ENCODE data around the gene MB21D2. TPM values are rescaled to one million over a fixed set of nuclear protein-coding genes. Genes with fewer than 3 reads are reported as not detected.

MB21D2 gene
- total RNA-seq, 2 donors from 2014 or later: 10.1 to 12.3 TPM

DNA sequence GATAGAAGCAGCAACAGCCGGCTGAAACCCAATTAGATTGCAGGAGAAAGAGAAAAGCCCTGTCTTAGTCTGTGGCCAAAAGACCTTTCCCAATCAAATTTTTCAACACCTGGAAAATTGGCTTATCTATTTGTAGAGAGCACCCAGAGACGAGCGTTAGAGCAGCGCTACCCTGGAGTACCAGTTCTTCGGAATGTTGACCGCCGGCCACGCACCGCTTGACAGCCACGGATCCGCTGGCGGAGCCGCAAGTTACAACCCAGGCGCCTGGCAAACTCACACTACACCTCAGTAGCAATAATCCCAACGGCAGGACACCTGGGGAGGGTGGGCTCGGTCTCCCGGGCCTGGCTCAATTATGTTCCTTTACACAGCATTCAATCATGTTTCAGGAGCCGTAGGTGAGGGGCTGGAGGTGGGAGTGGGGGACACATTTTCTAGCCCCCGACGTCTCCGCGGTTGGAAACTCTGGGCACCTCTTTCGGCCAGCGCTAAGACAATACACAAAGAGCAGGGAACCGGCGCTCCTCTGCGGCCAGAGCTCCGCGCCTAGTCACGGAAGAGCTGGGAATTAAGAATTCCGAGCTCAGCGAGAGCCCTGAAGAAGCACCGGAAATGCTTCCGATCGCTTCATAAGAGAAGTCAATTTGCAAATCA, 1.2 kb downstream of the MB21D2 start:
- peaks cover 47% of the 10 kb centered on the region for H3K27me3 Mint-ChIP-seq
- DNase-seq: no peak
- no peak for ATAC-seq
- peak overlapping the region; percentile 99 for H3K4me3 Mint-ChIP-seq
- H3K9me3 ChIP-seq (ENCODE audit: control insufficient read depth, low read length, poor library complexity, severe bottlenecking): no peaks in the 10 kb centered on the region
- H3K27ac Mint-ChIP-seq: peak overlapping the region; percentile 98
- peaks cover 31% of the 10 kb centered on the region for H3K4me1 Mint-ChIP-seq
- H3K36me3 Mint-ChIP-seq (ENCODE audit: low read depth): peaks cover 5% of the 10 kb centered on the region

DNA sequence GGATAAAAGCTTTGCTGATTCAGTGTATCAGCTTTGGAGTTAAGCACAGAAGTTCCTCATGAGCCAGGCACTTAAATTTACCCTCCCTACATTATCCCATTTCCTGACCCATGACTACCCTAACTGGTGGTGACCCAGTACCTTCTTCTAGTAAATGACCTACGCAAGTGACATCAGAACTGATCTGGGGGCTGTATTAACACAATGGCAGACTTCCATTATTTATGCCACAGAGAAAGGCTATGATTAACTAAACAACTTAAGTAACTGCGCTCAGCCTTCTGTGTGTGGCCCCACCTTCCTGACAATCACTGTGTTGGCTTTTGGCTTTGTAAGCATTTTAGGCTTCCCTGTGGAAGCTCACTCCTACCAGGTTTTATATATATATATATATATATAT, 1.9 kb downstream of the MB21D2 start:
- Mint-ChIP-seq H3K4me1 (peaks cover 33% of the 10 kb centered on the region), H3K27ac (peak overlapping the region; percentile 98), H3K27me3 (peaks cover 44% of the 10 kb centered on the region), H3K4me3 (peak overlapping the region; percentile 99), H3K36me3 (ENCODE audit: low read depth) (peaks cover 5% of the 10 kb centered on the region)
- DNase-seq (no peak), ATAC-seq (no peak)
- H3K9me3 ChIP-seq (ENCODE audit: control insufficient read depth, low read length, poor library complexity, severe bottlenecking): no peaks in the 10 kb centered on the region

DNA sequence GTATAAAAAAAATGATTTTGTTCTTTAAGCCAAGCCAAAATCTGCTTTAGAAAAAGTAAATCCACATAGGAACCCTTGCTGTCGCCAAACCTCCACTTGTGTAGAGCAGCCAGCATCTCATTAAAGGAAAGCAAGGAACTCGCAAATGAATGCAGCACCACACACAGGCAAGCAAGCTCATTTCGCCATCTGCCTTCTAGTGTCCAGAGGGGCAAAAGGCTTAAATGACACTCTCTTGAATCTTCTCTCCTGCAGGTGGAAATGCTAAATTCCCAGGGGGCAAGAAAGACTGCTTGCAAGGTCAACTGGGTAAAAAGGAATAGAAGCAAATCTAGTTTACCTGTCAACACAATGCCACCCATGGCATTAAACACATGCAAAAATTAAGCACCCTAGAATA, 2.4 kb downstream of the MB21D2 start:
- peak overlapping the region; percentile 99 for H3K4me3 Mint-ChIP-seq

DNA sequence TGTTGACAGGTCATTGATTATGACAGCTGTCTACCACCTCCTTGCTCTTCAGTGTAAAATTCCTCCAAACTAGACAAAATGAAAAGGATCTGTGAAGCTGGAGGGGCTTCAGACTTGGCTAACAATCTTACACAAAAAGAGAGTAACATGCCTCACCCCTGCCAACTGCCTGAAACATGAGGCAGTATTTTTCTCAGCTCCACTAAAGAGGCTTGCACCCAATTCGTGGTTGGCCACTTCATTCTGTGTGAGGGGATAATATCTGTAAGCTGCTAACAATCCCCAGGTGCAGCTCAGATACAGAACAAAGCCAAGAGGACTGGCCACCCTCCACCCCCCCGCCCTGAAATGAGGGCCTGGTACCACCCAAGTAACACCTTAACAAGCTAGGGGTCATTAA, 2.8 kb downstream of the MB21D2 start:
- Mint-ChIP-seq H3K4me3 (peak overlapping the region; percentile 99), H3K27me3 (peaks cover 38% of the 10 kb centered on the region), H3K36me3 (ENCODE audit: low read depth) (peaks cover 5% of the 10 kb centered on the region), H3K27ac (peak overlapping the region; percentile 98), H3K4me1 (peaks cover 33% of the 10 kb centered on the region)
- ATAC-seq (no peak), DNase-seq (no peak)
- H3K9me3 ChIP-seq (ENCODE audit: control insufficient read depth, low read length, poor library complexity, severe bottlenecking): no peaks in the 10 kb centered on the region

More for the DNA sequence above, 2.4 kb downstream of the MB21D2 start:
- H3K9me3 ChIP-seq (ENCODE audit: control insufficient read depth, low read length, poor library complexity, severe bottlenecking): no peaks in the 10 kb centered on the region
- peaks cover 5% of the 10 kb centered on the region for H3K36me3 Mint-ChIP-seq (ENCODE audit: low read depth)
- peaks cover 43% of the 10 kb centered on the region for H3K27me3 Mint-ChIP-seq
- DNase-seq (no peak), ATAC-seq (no peak)
- peak overlapping the region; percentile 98 for H3K27ac Mint-ChIP-seq
- peaks cover 33% of the 10 kb centered on the region for H3K4me1 Mint-ChIP-seq

DNA sequence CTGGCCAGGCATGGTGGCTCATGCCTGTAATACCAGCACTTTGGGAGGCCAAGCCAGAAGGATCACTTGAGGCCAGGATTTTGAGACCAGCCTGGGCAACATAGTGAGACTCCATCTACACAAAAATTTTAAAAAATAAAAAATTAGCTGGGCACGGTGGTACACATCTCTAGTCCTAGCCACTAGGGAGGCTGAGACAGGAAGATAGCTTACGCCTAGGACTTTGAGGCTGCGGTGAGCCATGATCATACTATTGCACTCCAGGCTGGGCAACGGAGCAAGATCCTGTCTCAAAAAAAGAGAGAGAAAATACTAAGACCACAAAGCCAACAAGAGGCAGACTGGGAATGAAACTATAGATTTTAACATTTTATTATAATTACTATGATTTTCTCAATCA, 4.1 kb downstream of the MB21D2 start:
- H3K9me3 ChIP-seq (ENCODE audit: control insufficient read depth, low read length, poor library complexity, severe bottlenecking): no peaks in the 10 kb centered on the region
- peaks cover 33% of the 10 kb centered on the region for H3K4me1 Mint-ChIP-seq
- DNase-seq (no peak), ATAC-seq (no peak)
- H3K27ac Mint-ChIP-seq: peak overlapping the region; percentile 1
- H3K4me3 Mint-ChIP-seq: no peak overlapping the region
- peaks cover 5% of the 10 kb centered on the region for H3K36me3 Mint-ChIP-seq (ENCODE audit: low read depth)
- H3K27me3 Mint-ChIP-seq: peaks cover 25% of the 10 kb centered on the region

DNA sequence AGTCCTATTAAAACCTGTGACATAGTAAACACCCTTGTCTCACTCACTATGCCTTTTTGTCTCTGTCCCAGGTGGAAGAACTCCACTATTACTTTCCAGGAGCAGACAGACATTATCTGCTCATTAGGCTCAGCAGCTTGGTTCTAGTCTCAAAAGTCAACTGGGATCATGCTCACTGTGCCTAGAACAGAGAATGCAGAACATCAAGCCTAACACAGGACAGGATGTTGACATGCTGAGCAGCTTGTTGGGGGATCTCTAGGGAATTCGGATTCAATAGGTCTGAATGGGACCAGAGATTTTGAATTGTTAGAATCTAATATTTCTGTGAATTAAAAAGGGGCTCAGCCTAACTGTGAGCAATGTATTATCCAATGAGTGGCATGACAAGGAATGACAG, 6.4 kb downstream of the MB21D2 start:
- ATAC-seq (no peak), DNase-seq (no peak)
- H3K27me3 Mint-ChIP-seq: peaks cover 15% of the 10 kb centered on the region
- no peak overlapping the region for H3K4me3 Mint-ChIP-seq
- no peaks in the 10 kb centered on the region for H3K36me3 Mint-ChIP-seq (ENCODE audit: low read depth)
- no peak overlapping the region for H3K27ac Mint-ChIP-seq
- H3K4me1 Mint-ChIP-seq: peaks cover 39% of the 10 kb centered on the region
- H3K9me3 ChIP-seq (ENCODE audit: control insufficient read depth, low read length, poor library complexity, severe bottlenecking): no peaks in the 10 kb centered on the region

DNA sequence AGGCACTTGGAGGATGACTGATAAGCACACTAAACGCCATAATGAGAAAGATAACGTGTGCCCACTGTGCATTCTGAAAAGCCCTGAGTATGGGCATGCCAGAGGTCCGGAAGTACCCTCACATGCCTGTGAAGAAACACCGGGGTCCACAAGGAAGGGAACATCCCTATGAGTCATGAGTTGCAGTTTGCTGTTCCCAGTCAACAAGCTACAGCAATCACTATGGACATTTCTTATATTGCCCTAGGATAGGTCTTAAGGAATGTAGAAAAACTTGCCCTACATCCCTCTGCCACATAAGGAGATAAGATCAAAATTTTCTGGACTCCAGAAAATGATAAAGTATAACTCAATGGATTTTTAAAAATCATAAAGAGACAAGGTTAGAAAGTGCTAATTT, 9.9 kb downstream of the MB21D2 start:
- no peak overlapping the region for H3K4me3 Mint-ChIP-seq
- H3K27ac Mint-ChIP-seq: peak overlapping the region; percentile 66
- H3K9me3 ChIP-seq (ENCODE audit: control insufficient read depth, low read length, poor library complexity, severe bottlenecking): no peaks in the 10 kb centered on the region
- H3K27me3 Mint-ChIP-seq: no peaks in the 10 kb centered on the region
- DNase-seq (no peak), ATAC-seq (no peak)
- no peaks in the 10 kb centered on the region for H3K36me3 Mint-ChIP-seq (ENCODE audit: low read depth)
- peaks cover 26% of the 10 kb centered on the region for H3K4me1 Mint-ChIP-seq

DNA sequence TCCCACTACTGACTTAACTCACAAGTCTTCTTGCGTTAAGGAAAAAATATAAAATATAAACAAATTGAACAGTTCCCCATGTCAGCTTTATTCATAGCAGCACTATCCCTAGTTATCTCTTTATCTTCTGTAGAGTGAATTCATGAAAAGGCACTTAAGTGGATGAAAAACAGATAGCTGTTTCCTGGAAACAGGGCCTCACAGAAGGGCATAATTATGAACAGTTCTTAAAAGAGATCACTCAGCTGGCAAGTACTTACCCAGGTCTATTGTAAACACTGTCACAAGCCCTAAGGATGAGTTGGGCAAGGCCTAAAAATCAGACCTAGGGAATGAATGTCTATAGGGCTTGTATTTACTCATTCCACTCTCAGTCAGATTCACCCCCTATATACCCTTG, 10.7 kb downstream of the MB21D2 start:
- DNase-seq: no peak
- H3K9me3 ChIP-seq (ENCODE audit: control insufficient read depth, low read length, poor library complexity, severe bottlenecking): no peaks in the 10 kb centered on the region
- Mint-ChIP-seq H3K4me1 (peaks cover 26% of the 10 kb centered on the region), H3K27ac (peak overlapping the region; percentile 66), H3K27me3 (no peaks in the 10 kb centered on the region), H3K4me3 (no peak overlapping the region), H3K36me3 (ENCODE audit: low read depth) (no peaks in the 10 kb centered on the region)
- ATAC-seq: no peak

DNA sequence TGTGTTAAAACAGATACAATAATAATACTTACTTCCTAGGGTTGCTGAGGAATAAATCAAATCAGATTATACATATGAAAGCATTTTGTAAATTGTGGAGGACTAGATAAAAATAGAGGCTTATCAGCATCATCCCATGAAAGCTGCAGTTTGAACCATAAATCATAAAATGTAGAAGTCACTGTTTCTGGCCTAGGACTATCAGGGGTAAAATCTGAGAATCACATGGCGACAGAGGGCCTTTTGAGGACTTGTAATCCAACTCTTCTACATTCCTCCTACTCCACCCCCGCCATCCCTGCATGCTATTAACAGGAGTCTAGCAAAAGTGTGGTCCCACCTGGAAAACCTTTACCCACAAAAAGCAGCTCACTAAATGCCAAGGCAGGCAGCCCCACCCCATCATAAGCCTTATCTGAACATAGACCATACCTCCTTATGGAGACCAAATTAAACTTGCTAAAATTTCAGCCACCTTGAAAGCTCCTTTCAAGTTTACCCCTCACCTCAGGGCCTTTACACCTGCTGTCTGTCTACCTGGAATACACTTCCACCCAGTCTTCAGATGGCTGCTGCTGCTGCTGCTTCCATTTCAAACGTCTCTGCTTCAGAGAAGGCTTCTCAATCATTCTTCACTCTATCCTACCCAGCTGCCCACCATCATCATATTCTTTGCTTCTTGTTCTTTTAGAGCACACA, 11.5 kb downstream of the MB21D2 start:
- peaks cover 22% of the 10 kb centered on the region for H3K4me1 Mint-ChIP-seq
- H3K4me3 Mint-ChIP-seq: no peak overlapping the region
- no peaks in the 10 kb centered on the region for H3K36me3 Mint-ChIP-seq (ENCODE audit: low read depth)

DNA sequence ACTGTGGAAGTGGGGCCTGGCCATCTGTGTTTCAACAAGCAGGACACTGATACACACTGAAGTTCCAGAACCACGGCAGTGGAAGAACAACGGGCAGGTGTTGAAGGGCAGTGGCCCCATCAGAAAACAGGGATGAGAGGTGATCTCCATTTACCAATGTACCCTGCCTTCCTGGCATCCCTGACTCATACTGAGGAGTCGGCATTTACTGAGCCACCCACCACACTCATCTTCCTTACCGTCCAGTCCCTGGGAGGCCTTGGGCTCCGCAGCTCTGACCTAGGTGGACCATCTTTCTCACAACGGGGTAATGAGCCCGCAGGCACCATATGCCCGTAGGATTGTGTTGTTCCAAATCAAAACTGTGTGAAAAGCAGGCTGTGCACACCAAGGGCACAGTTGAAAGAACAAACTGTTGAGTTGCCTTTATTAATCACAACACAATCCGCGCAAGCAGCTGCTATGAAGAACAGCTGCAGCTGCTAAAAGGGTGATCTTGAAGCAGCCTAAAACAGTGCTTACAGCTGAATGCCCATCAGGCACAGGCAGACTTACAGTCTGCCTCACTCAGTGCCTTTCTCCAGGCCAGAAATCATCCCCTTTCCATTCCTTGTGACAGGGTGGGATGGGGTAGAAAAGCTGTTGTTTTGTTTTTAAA, 12.9 kb downstream of the MB21D2 start:
- H3K9me3 ChIP-seq (ENCODE audit: control insufficient read depth, low read length, poor library complexity, severe bottlenecking): no peaks in the 10 kb centered on the region
- ATAC-seq (no peak), DNase-seq (no peak)
- H3K4me3 Mint-ChIP-seq: no peak overlapping the region
- no peak overlapping the region for H3K27ac Mint-ChIP-seq
- H3K27me3 Mint-ChIP-seq: no peaks in the 10 kb centered on the region
- no peaks in the 10 kb centered on the region for H3K36me3 Mint-ChIP-seq (ENCODE audit: low read depth)
- H3K4me1 Mint-ChIP-seq: peaks cover 22% of the 10 kb centered on the region

More for the DNA sequence above, 11.5 kb downstream of the MB21D2 start:
- Mint-ChIP-seq H3K27me3 (no peaks in the 10 kb centered on the region), H3K27ac (peak overlapping the region; percentile 66)
- no peak for ATAC-seq
- no peaks in the 10 kb centered on the region for H3K9me3 ChIP-seq (ENCODE audit: control insufficient read depth, low read length, poor library complexity, severe bottlenecking)
- DNase-seq: no peak

DNA sequence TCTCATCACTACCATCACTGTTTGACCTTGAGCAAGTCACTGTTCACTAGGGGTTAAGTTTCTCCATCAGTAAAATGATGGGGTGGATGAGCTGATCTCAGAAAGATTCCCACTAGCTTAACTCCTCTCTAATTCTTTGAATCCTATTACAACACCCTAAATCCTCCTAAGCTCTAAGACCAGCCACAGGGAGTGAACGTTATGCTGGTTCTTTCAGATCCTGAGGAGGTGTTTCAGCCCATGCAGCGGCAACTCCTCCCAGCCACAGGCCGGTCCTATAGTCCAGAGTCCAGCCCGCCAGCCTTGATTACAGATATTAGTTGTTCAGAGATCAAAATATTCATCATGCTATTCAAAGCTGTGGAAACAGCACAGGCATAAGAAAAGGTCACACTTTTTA, 15.1 kb downstream of the MB21D2 start:
- H3K4me3 Mint-ChIP-seq: no peak overlapping the region
- ATAC-seq (no peak), DNase-seq (no peak)
- H3K4me1 Mint-ChIP-seq: peaks cover 29% of the 10 kb centered on the region
- H3K27me3 Mint-ChIP-seq: no peaks in the 10 kb centered on the region
- H3K36me3 Mint-ChIP-seq (ENCODE audit: low read depth): no peaks in the 10 kb centered on the region
- no peaks in the 10 kb centered on the region for H3K9me3 ChIP-seq (ENCODE audit: control insufficient read depth, low read length, poor library complexity, severe bottlenecking)
- peak overlapping the region; percentile 82 for H3K27ac Mint-ChIP-seq

DNA sequence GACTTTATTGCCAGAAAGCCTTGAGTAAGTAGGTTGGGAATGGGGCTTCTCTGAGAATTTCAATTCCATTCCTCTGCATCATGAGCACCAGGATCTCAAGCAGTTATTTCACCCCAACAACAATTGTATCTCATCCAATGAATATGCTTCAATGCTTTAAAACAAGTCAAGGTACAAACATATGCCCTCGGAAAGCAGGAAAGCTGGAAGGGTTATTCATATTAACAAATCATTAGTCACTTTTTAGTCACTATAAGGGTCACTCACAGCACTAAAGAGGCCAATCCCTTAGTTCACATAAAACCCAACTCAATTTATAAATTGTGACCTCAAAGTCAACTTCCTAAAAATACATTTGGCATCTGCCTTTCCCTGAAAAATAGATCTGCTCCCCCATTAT, 16.2 kb downstream of the MB21D2 start:
- H3K27me3 Mint-ChIP-seq: no peaks in the 10 kb centered on the region
- no peaks in the 10 kb centered on the region for H3K36me3 Mint-ChIP-seq (ENCODE audit: low read depth)
- ATAC-seq (no peak), DNase-seq (no peak)
- peaks cover 28% of the 10 kb centered on the region for H3K4me1 Mint-ChIP-seq
- no peak overlapping the region for H3K27ac Mint-ChIP-seq
- H3K9me3 ChIP-seq (ENCODE audit: control insufficient read depth, low read length, poor library complexity, severe bottlenecking): no peaks in the 10 kb centered on the region
- H3K4me3 Mint-ChIP-seq: no peak overlapping the region

DNA sequence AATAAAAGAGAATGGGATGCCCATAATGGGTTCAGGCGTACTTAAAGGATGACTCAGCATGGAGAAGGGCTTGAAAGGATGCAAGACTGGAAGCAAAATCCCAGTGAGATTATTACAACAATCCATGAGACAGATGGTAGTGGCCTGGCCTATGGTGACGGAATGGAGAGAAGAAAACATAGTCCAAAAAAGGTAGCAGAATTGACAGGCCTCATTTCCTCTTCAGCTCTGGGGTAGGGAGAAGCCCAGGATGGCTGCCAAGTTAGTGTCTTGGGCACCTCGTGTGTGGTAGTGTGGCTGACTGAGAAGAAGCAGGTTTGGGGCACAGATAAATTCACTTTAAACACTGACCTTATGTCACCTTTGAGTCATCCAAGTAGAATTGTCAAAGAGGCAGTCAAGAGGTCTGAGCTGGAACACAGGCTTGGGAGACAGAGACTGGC, 18.1 kb downstream of the MB21D2 start:
- Mint-ChIP-seq H3K27me3 (no peaks in the 10 kb centered on the region), H3K27ac (peak overlapping the region; percentile 88), H3K4me3 (peak overlapping the region; percentile 37), H3K4me1 (peaks cover 36% of the 10 kb centered on the region), H3K36me3 (ENCODE audit: low read depth) (no peaks in the 10 kb centered on the region)
- no peaks in the 10 kb centered on the region for H3K9me3 ChIP-seq (ENCODE audit: control insufficient read depth, low read length, poor library complexity, severe bottlenecking)
- peak; percentile 42 for ATAC-seq
- no peak for DNase-seq
